H1 (cell line): ENCODE measurements around the gene EEPD1. TPM values are rescaled to one million over a fixed set of nuclear protein-coding genes. Genes with fewer than 3 reads are reported as not detected.

Source experiments
- ATF2 ChIP-seq: IDR thresholded peaks from 2 replicates; pipeline ENCODE4 v1.6.1; 2012; ENCODE audit warnings: low read length, inconsistent platforms
- CHD2 ChIP-seq: IDR thresholded peaks from 2 replicates; pipeline ENCODE4 v1.6.1; 2012; ENCODE audit warnings: low read length, improper control_type of control experiment
- CHD7 ChIP-seq: fragments of 300-600 bp; sonication (generic); IDR thresholded peaks from 2 replicates; pipeline ENCODE4 v1.7.1; 2012; ENCODE audit warnings: low read length, moderate library complexity, mild to moderate bottlenecking, inconsistent platforms; ENCODE audit not compliant: insufficient replicate concordance
- FOSL1 ChIP-seq: IDR thresholded peaks from 2 replicates; pipeline ENCODE4 v1.6.1; 2011; ENCODE audit warnings: mild to moderate bottlenecking, low read depth, low read length, moderate library complexity; ENCODE audit not compliant: insufficient read depth
- HDAC6 ChIP-seq: IDR thresholded peaks from one replicate; pipeline ENCODE4 v1.7.1; 2012; ENCODE audit warnings: low read depth, mild to moderate bottlenecking, inconsistent platforms, low read length, moderate library complexity
- RNF2 ChIP-seq: fragments of 200-900, 300-1000 bp; sonication (generic); IDR thresholded peaks from 2 replicates; pipeline ENCODE4 v1.7.1; 2016; ENCODE audit warnings: borderline replicate concordance, low read depth, mild to moderate bottlenecking, antibody characterized with exemption, low read length; ENCODE audit not compliant: poor library complexity, severe bottlenecking; ENCODE audit errors: missing control alignments
- SAP30 ChIP-seq: fragments of 300-600 bp; sonication (generic); IDR thresholded peaks from 2 replicates; pipeline ENCODE4 v1.7.1; 2012; ENCODE audit warnings: low read length, moderate library complexity, mild to moderate bottlenecking, inconsistent platforms; ENCODE audit not compliant: insufficient read depth, insufficient replicate concordance
- TBP ChIP-seq: IDR thresholded peaks from 2 replicates; pipeline ENCODE4 v1.6.1; 2011; ENCODE audit warnings: low read depth, low read length, improper control_type of control experiment
- polyA plus RNA-seq, 7 experiments: library from polyadenylated mRNA; depleted of rRNA in 3 of 7; stranded (reverse) in 5 of 7; unstranded in 2 of 7; fragments of >200 nt in 5 of 7; fragments of 200-250 nt in 2 of 7; gene quantifications; 1 replicate in 5 of 7; 2 replicates in 1 of 7; 4 replicates in 1 of 7; pipeline versions ENCODE4 v1.2.1 to v1.2.3, GENCODE V29; 2011 to 2013; ENCODE audit warnings: missing spikeins in 2 of 7, mixed read lengths in 2 of 7
- total RNA-seq: library from RNA; stranded (reverse); fragmentation: NEBNext Ultra II Directional; extraction: Animal tissue kit (Norgen Biotek cat#: 25700); gene quantifications from 2 replicates; pipeline ENCODE4 v1.2.1, GENCODE V29; 2021

Gene EEPD1
- total and polyA plus RNA-seq, 2 of the 8 experiments (the other 6 are each of a cell fraction or from before 2014, with no cell fraction given) = 3.1 to 7.8 TPM

GRCh38 chr7:36264913-36265516 is 112.0 kb downstream of the EEPD1 start (continued):
- no peak for TF ChIP-seq SAP30
- TF ChIP-seq CHD7 = no peak
- TF ChIP-seq FOSL1 = no peak
- no peak for TF ChIP-seq HDAC6
- no peak for TF ChIP-seq RNF2
- no peak for TF ChIP-seq ATF2
- TF ChIP-seq TBP = no peak
- TF ChIP-seq CHD2 = no peak
